ENCODE measurements around the gene ITPR3. TPM values are rescaled to one million over a fixed set of nuclear protein-coding genes. Genes with fewer than 3 reads are reported as not detected.

The ITPR3 gene
- 6.3 to 6.4 TPM (median 6.4 TPM) in 3 replicates for total RNA-seq

DNA sequence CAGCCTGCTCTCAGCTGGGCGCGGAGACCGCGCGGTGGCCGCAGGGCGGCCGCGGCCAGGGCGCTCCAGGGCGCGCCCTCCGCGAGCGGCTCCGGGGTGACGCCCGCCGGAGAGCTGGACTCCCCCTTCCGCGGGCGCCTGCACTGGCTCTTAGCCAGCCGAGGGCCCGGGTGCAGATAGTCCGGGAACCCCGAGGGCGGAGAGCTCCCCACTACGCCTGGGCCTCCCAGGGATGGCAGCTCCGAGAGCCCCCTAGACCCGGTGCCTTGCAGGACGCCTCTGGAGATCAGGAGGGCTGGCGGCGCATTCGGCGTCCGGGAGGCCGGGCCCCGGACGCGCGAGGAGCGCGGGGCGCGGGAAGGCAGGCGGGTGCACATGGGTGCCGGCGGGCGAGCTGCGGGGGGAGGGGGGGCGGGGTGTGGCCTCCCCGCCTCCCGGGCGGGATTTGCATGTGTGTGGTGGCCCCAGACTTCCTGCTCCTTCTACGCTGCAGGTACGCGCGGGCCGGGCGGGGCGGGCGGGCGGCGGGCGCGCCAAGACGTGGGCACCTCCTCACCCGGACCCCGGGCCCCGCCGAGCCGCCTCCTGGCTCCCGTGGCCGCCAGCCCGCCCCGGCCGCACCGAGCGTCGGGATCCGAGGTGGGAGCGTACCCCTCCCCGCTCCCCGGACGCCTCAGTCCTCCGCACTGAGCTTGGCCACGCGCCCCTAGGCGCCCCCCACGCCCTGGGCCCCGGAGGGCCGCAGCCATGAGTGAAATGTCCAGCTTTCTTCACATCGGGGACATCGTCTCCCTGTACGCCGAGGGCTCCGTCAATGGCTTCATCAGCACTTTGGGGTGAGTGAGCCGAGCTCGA is at the start of gene ITPR3:
TSS of gene ITPR3 (plus strand) at position 467 of the 855 bp plus-strand sequence. CDS start at position 748, 281 bp downstream.
- no peak within 1 kb of the TSS for H3K27ac Mint-ChIP-seq
- peaks cover 15% of the 10 kb centered on the region for H3K4me1 Mint-ChIP-seq
- TF ChIP-seq, protein P1, sequence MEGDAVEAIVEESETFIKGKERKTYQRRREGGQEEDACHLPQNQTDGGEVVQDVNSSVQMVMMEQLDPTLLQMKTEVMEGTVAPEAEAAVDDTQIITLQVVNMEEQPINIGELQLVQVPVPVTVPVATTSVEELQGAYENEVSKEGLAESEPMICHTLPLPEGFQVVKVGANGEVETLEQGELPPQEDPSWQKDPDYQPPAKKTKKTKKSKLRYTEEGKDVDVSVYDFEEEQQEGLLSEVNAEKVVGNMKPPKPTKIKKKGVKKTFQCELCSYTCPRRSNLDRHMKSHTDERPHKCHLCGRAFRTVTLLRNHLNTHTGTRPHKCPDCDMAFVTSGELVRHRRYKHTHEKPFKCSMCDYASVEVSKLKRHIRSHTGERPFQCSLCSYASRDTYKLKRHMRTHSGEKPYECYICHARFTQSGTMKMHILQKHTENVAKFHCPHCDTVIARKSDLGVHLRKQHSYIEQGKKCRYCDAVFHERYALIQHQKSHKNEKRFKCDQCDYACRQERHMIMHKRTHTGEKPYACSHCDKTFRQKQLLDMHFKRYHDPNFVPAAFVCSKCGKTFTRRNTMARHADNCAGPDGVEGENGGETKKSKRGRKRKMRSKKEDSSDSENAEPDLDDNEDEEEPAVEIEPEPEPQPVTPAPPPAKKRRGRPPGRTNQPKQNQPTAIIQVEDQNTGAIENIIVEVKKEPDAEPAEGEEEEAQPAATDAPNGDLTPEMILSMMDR (IDR thresholded peaks at IDR 0.05; ENCODE audit: unreplicated experiment): no peak
- peak in 1 of 2 experiments; percentile 49 for DNase-seq (ENCODE audit: low spot score in 2 of 2, unreplicated experiment in 2 of 2)
- no peaks in the 10 kb centered on the region for H3K9me3 Mint-ChIP-seq
- no peaks in the 10 kb centered on the region for H3K36me3 Mint-ChIP-seq
- H3K4me3 Mint-ChIP-seq: peak within 1 kb of the TSS; percentile 85
- peaks cover 60% of the 10 kb centered on the region for H3K27me3 Mint-ChIP-seq (ENCODE audit: low read depth)

DNA sequence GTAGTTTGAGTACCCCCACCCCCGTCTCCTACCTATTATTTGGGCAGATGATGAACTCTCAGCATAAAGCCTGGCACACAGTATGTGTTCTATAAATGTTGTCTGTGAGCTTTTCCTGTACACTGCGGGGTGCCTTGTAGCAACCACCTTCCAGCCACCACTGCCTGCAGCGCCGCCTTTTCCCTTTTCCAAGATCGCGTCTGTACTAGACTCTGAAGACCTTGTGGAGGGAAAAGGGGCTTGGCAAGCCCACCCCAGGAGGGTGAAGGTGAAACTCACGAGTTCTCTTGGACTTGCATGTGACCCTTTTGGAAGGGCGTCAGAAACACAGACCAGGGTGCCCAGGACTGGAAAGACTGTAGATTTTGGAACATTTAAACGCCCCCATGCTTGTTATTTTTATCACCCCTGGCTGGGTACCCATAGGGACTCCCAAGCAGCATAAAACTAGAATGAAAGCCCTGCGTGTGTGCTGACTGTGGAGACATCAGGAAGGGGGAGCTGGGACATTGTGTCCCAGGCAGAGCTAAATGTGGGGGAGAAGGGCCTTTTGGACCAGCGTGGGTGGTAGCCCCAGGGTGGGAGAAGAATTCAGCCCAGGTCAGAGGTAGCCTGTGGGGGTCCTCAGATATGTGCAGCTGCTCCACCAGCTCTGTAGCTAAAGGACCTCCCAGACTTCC is 49.3 kb upstream of the ITPR3 start:
- Mint-ChIP-seq H3K4me1 (peaks cover 16% of the 10 kb centered on the region), H3K9me3 (no peaks in the 10 kb centered on the region), H3K27me3 (ENCODE audit: low read depth) (no peaks in the 10 kb centered on the region), H3K4me3 (peak overlapping the region; percentile 86), H3K36me3 (peaks cover 9% of the 10 kb centered on the region), H3K27ac (peak overlapping the region; percentile 95)
- no peak for DNase-seq (ENCODE audit: low spot score in 2 of 2, unreplicated experiment in 2 of 2)
- TF ChIP-seq, protein P1 (IDR thresholded peaks at IDR 0.05; ENCODE audit: unreplicated experiment): no peak

- H3K4me3 Mint-ChIP-seq: no peak overlapping the region
- peaks cover 25% of the 10 kb centered on the region for H3K4me1 Mint-ChIP-seq
- H3K9me3 Mint-ChIP-seq: no peaks in the 10 kb centered on the region
- H3K27ac Mint-ChIP-seq: no peak overlapping the region
- peaks cover 12% of the 10 kb centered on the region for H3K36me3 Mint-ChIP-seq
- no peaks in the 10 kb centered on the region for H3K27me3 Mint-ChIP-seq (ENCODE audit: low read depth)
- no peak for DNase-seq (ENCODE audit: low spot score in 2 of 2, unreplicated experiment in 2 of 2)
- TF ChIP-seq, protein P1 (IDR thresholded peaks at IDR 0.05; ENCODE audit: unreplicated experiment): no peak
Observed at GRCh38 chr6:33575211-33575610, 45.9 kb upstream of the ITPR3 start.

DNA sequence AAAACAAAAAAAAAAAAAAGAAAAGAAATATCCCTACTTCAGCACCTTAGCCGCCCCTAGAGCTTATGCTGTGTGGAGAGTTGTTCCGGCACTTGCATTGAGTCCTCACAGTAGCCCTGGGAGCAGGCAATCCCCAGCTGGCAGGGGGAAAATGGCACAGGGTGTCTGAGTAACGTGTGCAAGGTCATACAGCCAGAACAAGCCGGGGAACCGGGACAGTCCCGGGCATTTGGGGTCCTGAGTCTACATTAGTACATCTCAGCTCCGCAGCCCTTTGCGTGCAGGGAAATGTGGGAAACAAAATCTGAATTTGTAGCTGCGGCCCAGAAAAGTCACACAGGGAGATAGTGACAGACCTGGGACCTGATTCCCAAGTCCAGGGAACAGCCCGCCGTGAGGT is 44.5 kb upstream of the ITPR3 start:
- DNase-seq (ENCODE audit: low spot score in 2 of 2, unreplicated experiment in 2 of 2): no peak
- no peaks in the 10 kb centered on the region for H3K27me3 Mint-ChIP-seq (ENCODE audit: low read depth)
- no peaks in the 10 kb centered on the region for H3K9me3 Mint-ChIP-seq
- no peak overlapping the region for H3K4me3 Mint-ChIP-seq
- peaks cover 12% of the 10 kb centered on the region for H3K36me3 Mint-ChIP-seq
- TF ChIP-seq, protein P1 (IDR thresholded peaks at IDR 0.05; ENCODE audit: unreplicated experiment): no peak
- H3K27ac Mint-ChIP-seq: no peak overlapping the region
- H3K4me1 Mint-ChIP-seq: peaks cover 11% of the 10 kb centered on the region

DNA sequence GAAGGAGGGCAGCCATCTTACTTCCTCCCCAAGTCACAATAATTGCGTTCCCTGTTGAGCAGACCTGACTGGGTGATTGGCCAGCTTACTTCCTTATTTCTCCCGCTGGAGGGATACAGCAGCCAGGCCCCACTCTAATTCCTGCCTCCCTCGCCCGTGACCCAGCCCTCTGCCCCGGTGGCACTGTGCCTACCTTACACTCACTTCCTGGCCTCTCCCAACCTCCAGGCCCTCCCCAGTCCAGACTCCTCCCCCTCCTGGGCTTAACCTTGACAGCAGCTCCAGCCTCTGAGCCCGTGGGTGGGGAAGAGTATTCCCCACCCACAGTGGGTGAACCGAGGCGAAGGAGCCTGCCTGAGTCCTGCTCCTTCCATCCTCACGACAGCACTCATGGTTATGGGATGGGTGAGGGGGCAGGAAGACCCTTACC is 44.0 kb upstream of the ITPR3 start:
- Mint-ChIP-seq H3K4me1 (peaks cover 8% of the 10 kb centered on the region), H3K27me3 (ENCODE audit: low read depth) (no peaks in the 10 kb centered on the region), H3K9me3 (no peaks in the 10 kb centered on the region), H3K27ac (no peak overlapping the region), H3K4me3 (no peak overlapping the region), H3K36me3 (peaks cover 12% of the 10 kb centered on the region)
- no peak for DNase-seq (ENCODE audit: low spot score in 2 of 2, unreplicated experiment in 2 of 2)
- TF ChIP-seq, protein P1 (IDR thresholded peaks at IDR 0.05; ENCODE audit: unreplicated experiment): no peak
